Keratinocyte (primary cell): ENCODE results near the gene NLRC3. TPM values are rescaled to one million over a fixed set of nuclear protein-coding genes. Genes with fewer than 3 reads are reported as not detected.

Source experiments
- DNase-seq: peaks from one replicate; pipeline ENCODE4 v3.0.0-alpha.2; 2011; ENCODE audit warnings: low read depth, missing footprints, low spot score
- FAIRE-seq: peaks from 2 replicates; lab custom pipeline; 2011; peaks lifted over from hg19 to GRCh38; lab: Jason Lieb, UNC
- H2AFZ ChIP-seq: 2 replicates; pipeline ENCODE4 v1.6.0; 2012; ENCODE audit warnings: low read length, control low read depth, inconsistent platforms; ENCODE audit not compliant: control insufficient read depth
- H3K27ac ChIP-seq: 2 replicates; pipeline ENCODE4 v1.5.1; 2011; ENCODE audit warnings: low read length; ENCODE audit not compliant: control insufficient read depth, insufficient read depth
- H3K27me3 ChIP-seq: 3 replicates; pipeline ENCODE4 v1.6.0; 2011; ENCODE audit warnings: low read length; ENCODE audit not compliant: control insufficient read depth, insufficient read depth; ENCODE audit errors: extremely low read depth
- H3K36me3 ChIP-seq, 2 experiments: 2 replicates in 1 of 2; 3 replicates in 1 of 2; pipeline ENCODE4 v1.5.1; 2011; ENCODE audit warnings: low read length in 2 of 2, mild to moderate bottlenecking in 1 of 2; ENCODE audit not compliant: control insufficient read depth in 2 of 2, insufficient read depth in 2 of 2; ENCODE audit errors: extremely low read depth in 1 of 2
- H3K4me1 ChIP-seq: 3 replicates; pipeline ENCODE4 v1.5.1; 2011; ENCODE audit warnings: low read length; ENCODE audit not compliant: control insufficient read depth, insufficient read depth; ENCODE audit errors: extremely low read depth
- H3K4me2 ChIP-seq: 3 replicates; pipeline ENCODE4 v1.6.0; 2011; ENCODE audit warnings: low read depth, low read length; ENCODE audit not compliant: control insufficient read depth, insufficient read depth; ENCODE audit errors: extremely low read depth
- H3K4me3 ChIP-seq, 3 experiments: fragments of 200-600 bp in 1 of 3; sonication (generic) in 1 of 3; 2 replicates in 2 of 3; 3 replicates in 1 of 3; pipeline ENCODE4 v1.5.1; 2011 to 2016; ENCODE audit warnings: low read length in 3 of 3, mild to moderate bottlenecking in 3 of 3, control low read depth in 2 of 3, inconsistent platforms in 1 of 3, low read depth in 1 of 3, mixed read lengths in 1 of 3, mixed run types in 1 of 3, moderate library complexity in 1 of 3; ENCODE audit not compliant: control insufficient read depth in 2 of 3, insufficient read depth in 2 of 3; ENCODE audit errors: extremely low read depth in 1 of 3
- H3K79me2 ChIP-seq: 2 replicates; pipeline ENCODE4 v1.6.0; 2012; ENCODE audit warnings: low read length; ENCODE audit not compliant: control insufficient read depth, insufficient read depth
- H3K9ac ChIP-seq: 3 replicates; pipeline ENCODE4 v1.6.0; 2011; ENCODE audit warnings: low read length; ENCODE audit not compliant: control insufficient read depth, insufficient read depth; ENCODE audit errors: extremely low read depth
- H3K9me1 ChIP-seq: 3 replicates; pipeline ENCODE4 v1.6.0; 2011; ENCODE audit warnings: low read length; ENCODE audit not compliant: control insufficient read depth, insufficient read depth; ENCODE audit errors: extremely low read depth
- H3K9me3 ChIP-seq: 2 replicates; pipeline ENCODE4 v1.5.1; 2012; ENCODE audit warnings: low read depth, low read length; ENCODE audit not compliant: control insufficient read depth
- H4K20me1 ChIP-seq: 3 replicates; pipeline ENCODE4 v1.6.0; 2011; ENCODE audit warnings: low read length; ENCODE audit not compliant: control insufficient read depth, insufficient read depth; ENCODE audit errors: extremely low read depth
- EZH2 ChIP-seq: IDR thresholded peaks from one replicate; pipeline ENCODE4 v1.6.1; 2012; ENCODE audit warnings: inconsistent platforms, mild to moderate bottlenecking, low read length, moderate library complexity
- dilution Hi-C: fragments of 300-500 bp; cut with MboI; formaldehyde crosslinking; loops from one replicate; pipeline ENCODE4 v1.7.0; 2020; ENCODE audit warnings: low sequenced_read_pairs; ENCODE audit not compliant: extremely low pct_ligation_motif_present
- polyA plus RNA-seq, 5 experiments: library from polyadenylated mRNA; depleted of rRNA in 3 of 5; stranded (reverse) in 3 of 5; stranded (forward) in 1 of 5; unstranded in 1 of 5; fragments of >200 nt; gene quantifications; 1 replicate in 1 of 5; 2 replicates in 3 of 5; 3 replicates in 1 of 5; pipeline versions ENCODE4 v1.2.1 to v1.2.3, GENCODE V29; 2011 to 2012; ENCODE audit warnings: missing spikeins in 2 of 5, low read depth in 1 of 5, low replicate concordance in 1 of 5
- TF ChIP-seq, protein P1 (sequence below), 3 experiments: IDR thresholded peaks in 1 of 3; conservative IDR thresholded peaks in 1 of 3; optimal IDR thresholded peaks in 1 of 3; 2 replicates in 2 of 3; 3 replicates in 1 of 3; pipeline versions ENCODE3 to v1.5.1; 2011; ENCODE audit warnings: low read length in 3 of 3, mild to moderate bottlenecking in 3 of 3, moderate library complexity in 2 of 3, control low read depth in 1 of 3, inconsistent platforms in 1 of 3; ENCODE audit not compliant: insufficient read depth in 2 of 3; ENCODE audit errors: extremely low read depth in 1 of 3

The NLRC3 gene
- polyA plus RNA-seq, 1 donor (not counting 4 experiments of a cell fraction or from before 2014, with no cell fraction given): not detected

GRCh38 chr16:3597676-3598075 is 20.5 kb upstream of the NLRC3 start:
- Histone ChIP-seq H2AFZ (no peak overlapping the region), H3K27me3 (no peaks in the 10 kb centered on the region), H3K36me3 (peaks cover 9 to 12% of the 10 kb centered on the region in 2 experiments), H4K20me1 (no peaks in the 10 kb centered on the region), H3K79me2 (no peaks in the 10 kb centered on the region), H3K9ac (no peak overlapping the region), H3K9me1 (peaks cover 2% of the 10 kb centered on the region), H3K27ac (no peak overlapping the region), H3K4me1 (no peaks in the 10 kb centered on the region), H3K4me3 (no peak overlapping the region), H3K4me2 (no peak overlapping the region), H3K9me3 (peaks cover 3% of the 10 kb centered on the region)
- dilution Hi-C loops: no loop called here
- no peak for DNase-seq
- TF ChIP-seq EZH2: no peak
- TF ChIP-seq, protein P1, sequence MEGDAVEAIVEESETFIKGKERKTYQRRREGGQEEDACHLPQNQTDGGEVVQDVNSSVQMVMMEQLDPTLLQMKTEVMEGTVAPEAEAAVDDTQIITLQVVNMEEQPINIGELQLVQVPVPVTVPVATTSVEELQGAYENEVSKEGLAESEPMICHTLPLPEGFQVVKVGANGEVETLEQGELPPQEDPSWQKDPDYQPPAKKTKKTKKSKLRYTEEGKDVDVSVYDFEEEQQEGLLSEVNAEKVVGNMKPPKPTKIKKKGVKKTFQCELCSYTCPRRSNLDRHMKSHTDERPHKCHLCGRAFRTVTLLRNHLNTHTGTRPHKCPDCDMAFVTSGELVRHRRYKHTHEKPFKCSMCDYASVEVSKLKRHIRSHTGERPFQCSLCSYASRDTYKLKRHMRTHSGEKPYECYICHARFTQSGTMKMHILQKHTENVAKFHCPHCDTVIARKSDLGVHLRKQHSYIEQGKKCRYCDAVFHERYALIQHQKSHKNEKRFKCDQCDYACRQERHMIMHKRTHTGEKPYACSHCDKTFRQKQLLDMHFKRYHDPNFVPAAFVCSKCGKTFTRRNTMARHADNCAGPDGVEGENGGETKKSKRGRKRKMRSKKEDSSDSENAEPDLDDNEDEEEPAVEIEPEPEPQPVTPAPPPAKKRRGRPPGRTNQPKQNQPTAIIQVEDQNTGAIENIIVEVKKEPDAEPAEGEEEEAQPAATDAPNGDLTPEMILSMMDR (optimal IDR thresholded peaks at IDR 0.05 in 1 of 3, IDR thresholded peaks at IDR 0.05 in 1 of 3, conservative IDR thresholded peaks at IDR 0.05 in 1 of 3; ENCODE audit: extremely low read depth in 1 of 3, insufficient read depth in 2 of 3, low read length in 3 of 3): no peak
- no peak for FAIRE-seq

- DNase-seq (no peak), FAIRE-seq (no peak)
- peaks cover 3% of the 10 kb centered on the region for H3K9me3 ChIP-seq
- H3K27ac ChIP-seq: no peak overlapping the region
- H3K4me3 ChIP-seq: no peak overlapping the region
- H3K9ac ChIP-seq: no peak overlapping the region
- H4K20me1 ChIP-seq: no peaks in the 10 kb centered on the region
- no peaks in the 10 kb centered on the region for H3K27me3 ChIP-seq
- H2AFZ ChIP-seq: no peak overlapping the region
- dilution Hi-C loops: no loop called here
- H3K4me2 ChIP-seq: no peak overlapping the region
- H3K9me1 ChIP-seq: peaks cover 2% of the 10 kb centered on the region
- no peaks in the 10 kb centered on the region for H3K79me2 ChIP-seq
- no peaks in the 10 kb centered on the region for H3K4me1 ChIP-seq
- peaks cover 8 to 12% of the 10 kb centered on the region in 2 experiments for H3K36me3 ChIP-seq
- TF ChIP-seq, protein P1 (optimal IDR thresholded peaks at IDR 0.05 in 1 of 3, IDR thresholded peaks at IDR 0.05 in 1 of 3, conservative IDR thresholded peaks at IDR 0.05 in 1 of 3; ENCODE audit: extremely low read depth in 1 of 3, insufficient read depth in 2 of 3, low read length in 3 of 3): no peak
- TF ChIP-seq EZH2: no peak
Observed at GRCh38 chr16:3597226-3597625, 20.0 kb upstream of the NLRC3 start.
